A549 (cell line): ENCODE results near the gene DACT2.

Experiments used
- TF ChIP-seq, protein P1 (sequence below): IDR thresholded peaks from 2 replicates; pipeline ENCODE4 v1.6.1; 2012
- TF ChIP-seq, protein P2 (sequence below): fragments of >200 bp; sonication (Bioruptor Twin); formaldehyde crosslinking; IDR thresholded peaks from 3 replicates; pipeline ENCODE4 v1.5.1; 2016

DNA sequence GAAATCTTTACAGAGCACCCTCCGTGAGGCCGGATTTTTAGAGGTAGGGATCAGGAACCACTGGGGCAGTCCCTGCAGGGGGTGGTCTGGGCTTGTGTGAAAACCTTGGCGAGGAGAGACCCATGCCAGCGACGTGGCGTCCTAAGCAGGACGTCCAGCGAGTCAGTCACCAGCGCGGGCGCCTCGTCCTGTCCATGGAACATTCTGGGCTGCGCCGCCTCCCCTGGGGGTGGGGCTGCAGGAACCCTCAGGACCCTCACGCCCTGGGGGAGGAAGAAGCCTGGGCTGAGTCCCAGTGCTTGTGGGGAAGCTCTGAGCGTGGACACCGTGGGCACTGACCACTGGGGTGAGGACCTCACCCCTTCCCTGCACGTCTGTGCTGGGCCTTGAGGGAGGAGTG is 25.7 kb upstream of the DACT2 start:
- TF ChIP-seq, protein P1, sequence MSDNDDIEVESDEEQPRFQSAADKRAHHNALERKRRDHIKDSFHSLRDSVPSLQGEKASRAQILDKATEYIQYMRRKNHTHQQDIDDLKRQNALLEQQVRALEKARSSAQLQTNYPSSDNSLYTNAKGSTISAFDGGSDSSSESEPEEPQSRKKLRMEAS: no peak
- TF ChIP-seq, protein P2, sequence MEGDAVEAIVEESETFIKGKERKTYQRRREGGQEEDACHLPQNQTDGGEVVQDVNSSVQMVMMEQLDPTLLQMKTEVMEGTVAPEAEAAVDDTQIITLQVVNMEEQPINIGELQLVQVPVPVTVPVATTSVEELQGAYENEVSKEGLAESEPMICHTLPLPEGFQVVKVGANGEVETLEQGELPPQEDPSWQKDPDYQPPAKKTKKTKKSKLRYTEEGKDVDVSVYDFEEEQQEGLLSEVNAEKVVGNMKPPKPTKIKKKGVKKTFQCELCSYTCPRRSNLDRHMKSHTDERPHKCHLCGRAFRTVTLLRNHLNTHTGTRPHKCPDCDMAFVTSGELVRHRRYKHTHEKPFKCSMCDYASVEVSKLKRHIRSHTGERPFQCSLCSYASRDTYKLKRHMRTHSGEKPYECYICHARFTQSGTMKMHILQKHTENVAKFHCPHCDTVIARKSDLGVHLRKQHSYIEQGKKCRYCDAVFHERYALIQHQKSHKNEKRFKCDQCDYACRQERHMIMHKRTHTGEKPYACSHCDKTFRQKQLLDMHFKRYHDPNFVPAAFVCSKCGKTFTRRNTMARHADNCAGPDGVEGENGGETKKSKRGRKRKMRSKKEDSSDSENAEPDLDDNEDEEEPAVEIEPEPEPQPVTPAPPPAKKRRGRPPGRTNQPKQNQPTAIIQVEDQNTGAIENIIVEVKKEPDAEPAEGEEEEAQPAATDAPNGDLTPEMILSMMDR: no peak
